Brain microvascular endothelial cell (primary cell): ENCODE measurements around the gene HLA-DOA.

ENCODE experiments used
- DNase-seq: peaks from one replicate; pipeline ENCODE4 v3.0.0-alpha.2; 2020
- H3K27ac ChIP-seq: fragments of 250-450 bp; sonication (Bioruptor Pico); 2 replicates; pipeline ENCODE4 v1.5.1; 2020; ENCODE audit warnings: mild to moderate bottlenecking, moderate library complexity
- H3K27me3 ChIP-seq: fragments of 250-450 bp; sonication (Bioruptor Pico); replicated peaks from 2 replicates; pipeline ENCODE4 v1.5.1; 2020; ENCODE audit warnings: mild to moderate bottlenecking
- H3K36me3 ChIP-seq: fragments of 250-450 bp; sonication (Bioruptor Pico); replicated peaks from 2 replicates; pipeline ENCODE4 v1.5.1; 2020; ENCODE audit warnings: mild to moderate bottlenecking
- H3K4me3 ChIP-seq: 2 replicates; pipeline ENCODE4 v1.5.1; 2011; ENCODE audit warnings: low read depth, mild to moderate bottlenecking, control low read depth, low read length, moderate library complexity
- CTCF ChIP-seq: IDR thresholded peaks from 2 replicates; pipeline ENCODE4 v1.5.1; 2011; ENCODE audit warnings: low read depth, mild to moderate bottlenecking, moderate library complexity, low read length, control low read depth, inconsistent platforms; ENCODE audit errors: missing control alignments
- in situ Hi-C: cut with HindIII; loops from 2 replicates; pipeline ENCODE4 v1.10.0; 2017; ENCODE audit warnings: low sequenced_read_pairs, low pct_ligation_motif_present

The HLA-DOA gene

GRCh38 chr6:33014841-33015634 lies 5.6 kb upstream of the HLA-DOA start:
- no peaks in the 10 kb centered on the region for H3K36me3 ChIP-seq
- no peak overlapping the region for H3K4me3 ChIP-seq
- in situ Hi-C loops: no loop called here
- H3K27ac ChIP-seq: no peak overlapping the region
- TF ChIP-seq CTCF: peak; percentile 74
- no peaks in the 10 kb centered on the region for H3K27me3 ChIP-seq
- DNase-seq: peak; percentile 78

GRCh38 chr6:33013608-33014007 lies 4.2 kb upstream of the HLA-DOA start:
- Histone ChIP-seq H3K27ac (no peak overlapping the region), H3K27me3 (peaks cover 2% of the 10 kb centered on the region), H3K36me3 (no peaks in the 10 kb centered on the region), H3K4me3 (no peak overlapping the region)
- TF ChIP-seq CTCF: no peak
- DNase-seq: no peak
- in situ Hi-C loops: no loop called here

- Histone ChIP-seq H3K4me3 (no peak overlapping the region), H3K27ac (no peak overlapping the region), H3K27me3 (peaks cover 2% of the 10 kb centered on the region), H3K36me3 (no peaks in the 10 kb centered on the region)
- DNase-seq: no peak
- TF ChIP-seq CTCF: no peak
- in situ Hi-C loops: no loop called here
Observed at GRCh38 chr6:33010356-33010755, 965 bp upstream of the HLA-DOA start.

- H3K27ac ChIP-seq: no peak overlapping the region
- no peak overlapping the region for H3K4me3 ChIP-seq
- peaks cover 4% of the 10 kb centered on the region for H3K27me3 ChIP-seq
- TF ChIP-seq CTCF: no peak
- no peaks in the 10 kb centered on the region for H3K36me3 ChIP-seq
- in situ Hi-C loops: no loop called here
- no peak for DNase-seq
Observed at GRCh38 chr6:33007831-33008400, 1.5 kb downstream of the HLA-DOA start.

- TF ChIP-seq CTCF: no peak
- no peak overlapping the region for H3K4me3 ChIP-seq
- H3K27me3 ChIP-seq: peaks cover 15% of the 10 kb centered on the region
- DNase-seq: no peak
- in situ Hi-C loops: no loop called here
- no peak overlapping the region for H3K27ac ChIP-seq
- H3K36me3 ChIP-seq: no peaks in the 10 kb centered on the region
Observed at GRCh38 chr6:33004940-33005339, 4.5 kb downstream of the HLA-DOA start.
